NCI-H345 treated with DMSO at 0.1 percent for 48 hours (cell line): ENCODE measurements around the gene LSM14A.
A peak's percentile ranks its signal among the peaks of the same experiment; 100 is the strongest.
"Not testable (repeated sequence)": the region's sequence is repeated elsewhere in the genome, so short reads cannot be mapped to it uniquely, and the experiment has no call there.

Experiments
- DNase-seq: peaks from one replicate; lab custom pipeline; 2025; ENCODE audit not compliant: unreplicated experiment; lab: John Stamatoyannopoulos, UW

Gene LSM14A

GRCh38 chr19:34155686-34156085, 16.6 kb upstream of the LSM14A start:
- DNase-seq: no peak

GRCh38 chr19:34158966-34159365, 13.3 kb upstream of the LSM14A start:
- DNase-seq: not testable (repeated sequence)

DNA sequence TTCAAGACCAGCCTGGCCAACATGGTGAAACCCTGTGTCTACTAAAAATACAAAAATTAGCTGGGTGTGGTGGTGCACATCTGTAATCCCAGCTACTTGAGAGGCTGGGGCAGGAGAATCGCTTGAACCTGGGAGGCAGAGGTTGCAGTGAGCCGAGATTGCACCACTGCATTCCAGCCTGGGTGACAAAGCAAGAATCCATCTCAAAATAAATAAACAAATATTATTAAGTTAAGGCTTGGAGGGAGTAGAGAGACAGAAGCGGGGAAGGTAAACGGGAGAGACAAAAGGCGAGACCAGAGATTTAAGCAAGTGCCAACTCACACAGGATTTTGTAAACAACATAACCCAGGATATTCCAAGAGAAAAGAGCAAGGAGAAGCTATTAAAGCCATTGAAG, 12.8 kb upstream of the LSM14A start:
- not testable (repeated sequence) for DNase-seq

DNA sequence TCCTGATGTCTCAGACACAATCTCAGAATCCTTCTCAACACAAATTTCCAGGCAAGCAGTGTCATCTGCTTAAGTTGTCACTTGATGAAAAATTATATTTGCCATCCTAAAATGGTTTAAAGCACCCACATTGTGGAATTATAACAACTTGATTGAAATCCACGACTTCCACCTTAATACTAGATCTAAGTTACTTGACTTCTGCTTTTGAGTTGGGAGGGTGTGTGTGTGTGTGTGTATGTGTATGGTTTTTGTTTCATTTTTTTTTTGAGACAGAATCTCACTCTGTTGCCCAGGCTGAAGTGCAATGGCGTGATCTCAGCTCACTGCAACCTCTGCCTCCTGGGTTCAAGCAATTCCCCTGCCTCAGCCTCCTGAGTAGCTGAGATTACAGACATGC, 10.4 kb upstream of the LSM14A start:
- not testable (repeated sequence) for DNase-seq

DNA sequence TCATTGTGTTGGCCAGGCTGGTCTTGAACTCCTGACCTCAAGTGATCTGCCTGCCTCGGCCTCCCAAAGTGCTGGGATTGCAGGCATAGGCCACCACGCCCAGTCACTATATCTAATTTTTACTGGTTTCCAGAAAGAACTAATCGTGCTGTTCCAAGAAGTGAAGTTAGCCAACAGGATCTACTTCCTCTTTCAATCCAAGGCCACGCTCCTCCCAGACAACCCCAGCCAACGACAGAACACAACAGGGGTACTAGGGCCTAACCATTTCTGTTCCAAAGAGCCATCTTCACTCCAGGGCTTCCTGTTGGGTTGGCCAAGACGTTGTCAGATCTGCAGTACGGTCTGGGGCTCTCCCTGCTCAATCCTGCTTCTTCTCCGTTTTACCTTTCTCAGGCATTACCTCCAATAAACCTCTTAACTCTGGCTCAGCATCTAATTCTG, 7.0 kb upstream of the LSM14A start:
- no peak for DNase-seq

GRCh38 chr19:34169475-34170199, 2.7 kb upstream of the LSM14A start:
- DNase-seq: not testable (repeated sequence)

GRCh38 chr19:34171539-34171876, 796 bp upstream of the LSM14A start:
- no peak for DNase-seq

DNA sequence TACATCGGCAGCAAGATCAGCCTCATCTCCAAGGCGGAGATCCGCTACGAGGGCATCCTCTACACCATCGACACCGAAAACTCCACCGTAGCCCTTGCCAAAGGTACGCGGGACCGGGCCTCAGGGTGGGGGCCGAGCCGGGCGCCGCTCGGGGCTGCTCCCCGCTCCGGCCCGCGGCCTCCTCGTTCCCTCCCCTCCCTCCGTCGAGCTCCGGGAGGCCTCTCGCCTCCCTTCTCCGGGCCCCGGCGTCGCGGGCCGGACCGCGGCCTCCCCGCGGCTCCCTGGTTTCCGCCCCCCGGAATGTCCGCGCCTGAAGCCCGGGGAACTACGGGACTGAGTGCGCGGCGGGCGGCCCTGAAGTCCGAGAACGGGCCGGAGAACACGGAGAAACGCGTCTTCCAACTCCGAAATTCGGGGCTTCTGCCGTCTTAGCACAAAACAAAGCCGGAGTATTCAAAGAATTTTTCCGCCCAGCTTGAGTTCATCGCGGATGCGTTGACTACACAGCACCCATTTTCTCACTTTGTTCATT, 423 bp downstream of the LSM14A start:
- peak; percentile 27 for DNase-seq

DNA sequence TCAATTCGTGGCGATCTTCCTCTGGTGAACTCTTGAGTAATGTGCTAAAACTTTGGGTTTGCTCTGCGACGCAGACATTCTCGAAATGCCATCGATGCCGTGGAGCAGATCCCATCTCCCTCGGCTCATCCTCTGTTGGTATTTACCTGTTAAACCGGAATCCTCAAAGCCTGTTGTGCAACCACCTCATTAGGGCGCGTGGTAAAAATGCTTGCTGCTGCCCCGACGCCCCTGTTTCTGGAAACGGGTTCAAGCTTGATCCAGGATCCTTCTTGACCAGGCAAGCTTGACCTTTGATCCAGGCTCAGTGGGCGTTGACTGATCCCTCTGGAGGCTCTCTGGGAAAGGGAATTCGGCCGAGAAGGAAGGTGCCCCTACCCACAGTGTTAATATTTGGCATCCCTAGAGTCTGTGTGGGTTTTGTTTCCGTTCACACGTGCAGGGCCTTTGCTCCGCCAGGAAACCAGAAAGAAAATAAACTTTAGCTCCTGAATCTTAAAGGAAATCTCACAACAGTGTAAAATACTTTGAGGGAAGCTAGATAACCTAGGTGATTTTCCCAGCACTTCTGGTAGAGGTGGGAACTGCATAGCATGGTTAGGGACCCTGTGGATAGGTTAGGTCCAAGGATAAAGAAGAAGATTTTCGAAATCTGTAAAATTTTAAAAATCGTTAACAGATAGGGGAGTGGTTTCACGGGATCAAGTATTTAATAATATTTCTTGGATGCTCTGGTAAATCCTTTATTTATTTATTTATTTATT, 1.1 kb downstream of the LSM14A start:
- peak; percentile 18 for DNase-seq

GRCh38 chr19:34175173-34175572, 2.9 kb downstream of the LSM14A start:
- DNase-seq: not testable (repeated sequence)

- DNase-seq: no peak
These were observed 4.3 kb downstream of the LSM14A start for GRCh38 chr19:34176581-34176980.

GRCh38 chr19:34178274-34178610, 5.9 kb downstream of the LSM14A start:
- no peak for DNase-seq

DNA sequence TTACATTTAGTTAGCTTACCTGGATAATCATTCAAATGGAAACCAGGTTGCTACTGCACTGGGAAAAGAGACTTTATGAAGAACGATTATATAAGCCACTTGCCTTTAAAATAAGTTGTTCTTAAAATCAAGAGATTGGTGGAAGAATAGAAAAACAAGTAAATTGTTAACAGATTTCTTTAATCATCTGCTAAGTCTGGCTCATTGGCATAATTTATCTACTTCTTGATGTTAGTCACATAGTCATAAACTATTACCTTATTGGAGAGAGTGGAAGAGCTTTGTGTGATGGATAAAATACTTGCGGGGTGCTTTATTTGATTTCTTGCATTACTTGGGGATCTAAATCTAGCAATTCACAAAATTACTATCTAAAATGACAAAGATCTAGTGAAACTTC, 6.8 kb downstream of the LSM14A start:
- DNase-seq: no peak

DNA sequence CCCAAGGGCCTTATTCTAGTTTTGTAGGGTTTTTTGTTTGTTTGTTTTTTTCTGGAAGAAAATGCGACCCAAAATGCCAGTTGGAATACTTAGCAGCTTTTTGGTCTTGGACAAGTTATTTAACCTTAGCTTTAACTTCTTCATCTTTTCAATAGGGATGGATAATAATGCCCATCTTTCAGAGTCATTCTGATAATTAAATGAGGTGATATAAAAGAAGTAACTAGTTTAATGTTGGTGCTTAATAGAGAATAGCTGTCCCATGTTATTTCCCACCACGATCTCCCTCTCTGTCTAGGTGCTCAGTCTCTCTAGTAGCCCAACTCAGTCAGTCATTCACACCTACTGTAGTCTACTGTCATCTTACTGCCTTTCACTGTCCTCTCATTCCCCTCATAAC, 8.0 kb downstream of the LSM14A start:
- no peak for DNase-seq

GRCh38 chr19:34180709-34181108, 8.4 kb downstream of the LSM14A start:
- DNase-seq: no peak

DNA sequence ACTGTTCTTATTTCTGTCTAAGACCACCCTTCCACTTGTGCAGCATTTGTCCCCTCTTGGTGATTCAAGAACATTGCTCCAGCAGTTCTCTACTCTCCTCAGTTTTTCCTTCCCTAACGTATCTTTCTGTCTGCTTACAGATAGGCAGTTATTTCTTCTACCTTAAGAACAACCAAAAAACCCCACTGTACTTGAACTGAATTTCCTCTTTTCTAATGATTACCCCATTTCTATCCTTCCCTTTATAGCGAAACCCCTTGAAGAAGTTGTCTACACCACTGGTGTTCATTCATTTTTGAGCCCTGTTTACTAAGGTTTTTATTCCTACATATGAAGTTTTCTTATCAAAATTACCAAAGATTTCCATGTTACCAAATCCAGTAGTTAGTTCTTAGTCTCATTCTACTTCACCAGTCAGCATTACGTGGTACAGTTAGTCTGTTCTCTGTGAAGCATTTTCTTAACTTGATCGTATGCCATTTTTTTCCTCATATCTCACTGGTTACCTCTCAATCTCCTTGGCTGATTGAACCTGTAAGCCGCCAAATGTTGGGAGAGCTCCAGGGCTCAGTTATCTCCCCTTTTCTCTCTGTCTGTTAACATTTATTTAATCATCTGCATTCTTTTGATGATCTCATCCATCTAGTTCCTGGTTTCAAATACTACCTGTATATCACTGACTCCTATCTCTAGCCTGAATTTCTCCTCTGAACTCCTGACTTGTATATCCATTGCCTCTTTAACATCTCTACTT, 9.0 kb downstream of the LSM14A start:
- no peak for DNase-seq

- no peak for DNase-seq
These were observed 9.8 kb downstream of the LSM14A start for GRCh38 chr19:34182125-34182524.

GRCh38 chr19:34184880-34185491, 12.7 kb downstream of the LSM14A start:
- no peak for DNase-seq

DNA sequence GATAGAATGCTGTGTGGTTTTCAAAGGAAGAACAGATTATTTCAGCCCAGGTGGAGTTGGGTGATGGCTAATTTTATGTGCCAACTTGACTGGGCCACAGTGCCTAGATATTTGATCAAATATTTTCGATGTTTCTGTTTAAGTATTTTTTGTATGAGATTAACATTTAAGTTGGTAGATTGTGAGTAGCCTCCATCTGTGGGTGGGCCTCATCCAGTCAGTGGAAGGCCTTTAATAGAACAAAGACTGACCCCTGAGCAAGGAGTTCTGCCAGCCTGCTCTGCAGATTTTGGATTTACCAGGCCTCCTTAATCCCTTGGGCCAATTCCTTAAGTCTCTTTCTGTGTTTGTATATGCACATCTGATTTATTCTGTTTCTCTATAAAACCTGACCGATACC, 13.9 kb downstream of the LSM14A start:
- DNase-seq: no peak

GRCh38 chr19:34187011-34187410, 14.7 kb downstream of the LSM14A start:
- DNase-seq: no peak

GRCh38 chr19:34188408-34188807, 16.1 kb downstream of the LSM14A start:
- DNase-seq: no peak
